ENCODE results near the gene PCGF3. TPM values are rescaled to one million over a fixed set of nuclear protein-coding genes. Genes with fewer than 3 reads are reported as not detected.

The PCGF3 gene
- total and polyA plus RNA-seq, 9 of the 15 experiments (the other 6 are each of a cell fraction or from before 2014, with no cell fraction given) = 2.6 to 46.1 (median 20.3) TPM

GRCh38 chr4:674172-675035, 31.2 kb upstream of the PCGF3 start, which contains the start of the genes ATP5ME and MYL5 (continued):
- TF ChIP-seq ARID4B (CRISPR knock-in tag; IDR thresholded peaks at IDR 0.05) (no peak), SREBF1 (IDR thresholded peaks at IDR 0.05; ENCODE audit: borderline replicate concordance, low read depth, low read length) (peak; percentile 75; the same call in 1 of the 2 replicates), ZBTB34 (CRISPR knock-in tag; IDR thresholded peaks at IDR 0.05) (no peak), ILK (tag; IDR thresholded peaks at IDR 0.05; ENCODE audit: borderline replicate concordance, low read depth) (no peak), ARNT (IDR thresholded peaks at IDR 0.05) (no peak), SIN3A (IDR thresholded peaks at IDR 0.05; ENCODE audit: borderline replicate concordance in 2 of 2, control insufficient read depth in 1 of 2, low read depth in 2 of 2, low read length in 2 of 2) (peak in 1 of 2 experiments; percentile 85; a peak in 3 of 4 replicates), HNRNPUL1 (IDR thresholded peaks at IDR 0.05; ENCODE audit: low read length) (no peak), ZFX (CRISPR knock-in tag; IDR thresholded peaks at IDR 0.05) (peak; percentile 98), DLX4 (CRISPR knock-in tag; IDR thresholded peaks at IDR 0.05) (no peak), BHLHE40 (IDR thresholded peaks at IDR 0.05; ENCODE audit: low read length) (peak; percentile 91), ESRRA (IDR thresholded peaks at IDR 0.05; ENCODE audit: borderline replicate concordance, low read depth) (peak; percentile 93), ZNF146 (CRISPR knock-in tag; IDR thresholded peaks at IDR 0.05; ENCODE audit: unreplicated experiment) (no peak), MCM2 (IDR thresholded peaks at IDR 0.05; ENCODE audit: low read depth) (no peak), ELF4 (CRISPR knock-in tag; IDR thresholded peaks at IDR 0.05) (no peak), PKNOX1 (IDR thresholded peaks at IDR 0.05) (no peak)

All from K562 (cell line).